Measurements from ENCODE around the gene HS6ST3.

DNA sequence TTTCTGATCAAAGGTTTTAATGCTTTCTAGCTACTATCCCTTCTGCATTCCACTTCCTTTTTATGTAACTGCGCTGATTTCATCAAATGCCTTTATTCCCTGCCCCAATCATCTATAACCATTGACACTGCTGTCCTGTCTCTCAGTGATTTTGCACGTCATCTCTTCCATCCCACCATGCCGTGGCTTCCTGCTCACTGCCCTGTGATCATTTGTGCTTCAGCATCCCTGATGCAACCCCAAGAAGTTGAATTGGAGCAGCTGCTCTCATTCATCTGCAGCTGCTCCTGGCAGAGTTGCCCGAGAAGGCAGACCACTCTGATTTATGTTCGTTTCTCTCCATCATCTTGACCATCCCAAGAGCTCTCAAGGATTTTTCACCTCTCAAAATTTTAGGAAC lies 112.4 kb downstream of the HS6ST3 start:
- no peak for TF ChIP-seq BHLHE40 (IDR thresholded peaks at IDR 0.05; ENCODE audit: borderline replicate concordance)
- TF ChIP-seq FOXA1 (IDR thresholded peaks at IDR 0.05) = no peak
- no peak for TF ChIP-seq ELF4 (IDR thresholded peaks at IDR 0.05)
- no peak for TF ChIP-seq NFRKB (IDR thresholded peaks at IDR 0.05)
- TF ChIP-seq SUZ12 (IDR thresholded peaks at IDR 0.05) = no peak
- TF ChIP-seq ZNF384 (IDR thresholded peaks at IDR 0.05) = no peak
- TF ChIP-seq, protein P1, sequence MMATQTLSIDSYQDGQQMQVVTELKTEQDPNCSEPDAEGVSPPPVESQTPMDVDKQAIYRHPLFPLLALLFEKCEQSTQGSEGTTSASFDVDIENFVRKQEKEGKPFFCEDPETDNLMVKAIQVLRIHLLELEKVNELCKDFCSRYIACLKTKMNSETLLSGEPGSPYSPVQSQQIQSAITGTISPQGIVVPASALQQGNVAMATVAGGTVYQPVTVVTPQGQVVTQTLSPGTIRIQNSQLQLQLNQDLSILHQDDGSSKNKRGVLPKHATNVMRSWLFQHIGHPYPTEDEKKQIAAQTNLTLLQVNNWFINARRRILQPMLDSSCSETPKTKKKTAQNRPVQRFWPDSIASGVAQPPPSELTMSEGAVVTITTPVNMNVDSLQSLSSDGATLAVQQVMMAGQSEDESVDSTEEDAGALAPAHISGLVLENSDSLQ (IDR thresholded peaks at IDR 0.05) = no peak
- no peak for TF ChIP-seq FOXK2 (IDR thresholded peaks at IDR 0.05)
- no peak for TF ChIP-seq CTBP1 (IDR thresholded peaks at IDR 0.05; ENCODE audit: borderline replicate concordance)
- TF ChIP-seq SP1 (IDR thresholded peaks at IDR 0.05) = no peak
- TF ChIP-seq ARNT (IDR thresholded peaks at IDR 0.05) = no peak
- no peak for TF ChIP-seq FOXM1 (IDR thresholded peaks at IDR 0.05; ENCODE audit: borderline replicate concordance)

Data from HEK293T (cell line).